Activated B cell treated with CpG ODN at 0.5 μM for 24 hours (primary cell): ENCODE data around the gene GRHPR. TPM values are rescaled to one million over a fixed set of nuclear protein-coding genes. Genes with fewer than 3 reads are reported as not detected.
A peak's percentile ranks its signal among the peaks of the same experiment; 100 is the strongest.

ENCODE experiments used
- ATAC-seq: fragments of 200-7000 bp; cut with Tn5 transposase; one replicate; pipeline ENCODE4 v1.10.0; 2021; ENCODE audit warnings: low read depth, mild to moderate bottlenecking, moderate library complexity
- CTCF ChIA-PET: fragments of 350-600 bp; sonication (Branson Sonifier 250); formaldehyde crosslinking; loops from one replicate; lab custom pipeline; 2021; ENCODE audit warnings: antibody characterized with exemption; lab: Charles Lee
- POLR2A ChIA-PET: fragments of 350-600 bp; sonication (Branson Sonifier 250); formaldehyde crosslinking; loops from one replicate; lab custom pipeline; 2021; ENCODE audit warnings: antibody characterized with exemption; lab: Charles Lee
- DNase-seq: peaks from one replicate; pipeline ENCODE4 v3.0.0; 2022
- H3K27ac Mint-ChIP-seq: one replicate; pipeline ENCODE4 v1.8.0; 2020; ENCODE audit warnings: mixed read lengths
- H3K27me3 Mint-ChIP-seq: one replicate; pipeline ENCODE4 v1.8.0; 2021; ENCODE audit warnings: mixed read lengths
- H3K36me3 Mint-ChIP-seq: one replicate; pipeline ENCODE4 v1.8.0; 2021; ENCODE audit warnings: low read depth, mixed read lengths
- H3K4me1 Mint-ChIP-seq: one replicate; pipeline ENCODE4 v1.8.0; 2021; ENCODE audit warnings: mixed read lengths
- H3K4me3 Mint-ChIP-seq: one replicate; pipeline ENCODE4 v1.8.0; 2020; ENCODE audit warnings: mild to moderate bottlenecking, mixed read lengths
- H3K9me3 Mint-ChIP-seq: one replicate; pipeline ENCODE4 v1.8.0; 2020; ENCODE audit warnings: mixed read lengths
- CTCF ChIP-seq: fragments of 200-600 bp; IDR thresholded peaks from one replicate; pipeline ENCODE4 v1.8.0; 2022; ENCODE audit warnings: antibody characterized with exemption, mild to moderate bottlenecking
- intact Hi-C: fragments of 100-400 bp; cut with micrococcal nuclease; formaldehyde crosslinking; loops from one replicate; pipeline ENCODE4 v1.15.1; 2024
- total RNA-seq: library from RNA; stranded (reverse); gene quantifications from 2 replicates; pipeline ENCODE4 v1.2.3, GENCODE V29; 2022

GRHPR gene
- total RNA-seq, 1 donor from 2014 or later = 315 TPM

- no peak for DNase-seq
- Mint-ChIP-seq H3K9me3 (no peaks in the 10 kb centered on the region), H3K27ac (peak overlapping the region; percentile 97), H3K4me1 (peaks cover 93% of the 10 kb centered on the region), H3K4me3 (peak overlapping the region; percentile 64), H3K36me3 (peaks cover 7% of the 10 kb centered on the region), H3K27me3 (no peaks in the 10 kb centered on the region)
- intact Hi-C loops = no loop called here
- no peak for ATAC-seq
- TF ChIP-seq CTCF = no peak
- ChIA-PET POLR2A (interaction anchor here (0.6 to 17.4 kb wide), 13 partner anchors 13 to 388 kb away, joined by 3 to 677 read pairs (median 6); partner anchors contain the start of genes GRHPR, ZBTB5 and ZCCHC7), CTCF (interaction anchor here (3.5 kb wide), 1 partner anchor 24 kb away, joined by 21 read pairs; no protein-coding TSS in a partner anchor)
Measured at GRCh38 chr9:37383876-37384746, 38.4 kb upstream of the GRHPR start.

- intact Hi-C loops = no loop called here
- ATAC-seq = no peak
- Mint-ChIP-seq H3K9me3 (no peaks in the 10 kb centered on the region), H3K4me1 (peaks cover 93% of the 10 kb centered on the region), H3K36me3 (peaks cover 7% of the 10 kb centered on the region), H3K27ac (peak overlapping the region; percentile 97), H3K27me3 (no peaks in the 10 kb centered on the region), H3K4me3 (peak overlapping the region; percentile 19)
- TF ChIP-seq CTCF = no peak
- ChIA-PET CTCF (interaction anchor here (1.3 to 2.0 kb wide), 2 partner anchors 14 kb away, joined by 3 to 8 read pairs; no protein-coding TSS in a partner anchor), POLR2A (interaction anchor here (0.5 to 17.4 kb wide), 14 partner anchors 11 to 393 kb away, joined by 3 to 677 read pairs (median 4); partner anchors contain the start of genes PAX5, ZBTB5 and ZCCHC7)
- no peak for DNase-seq
Measured at GRCh38 chr9:37385286-37385685, 37.2 kb upstream of the GRHPR start.

GRCh38 chr9:37386988-37387387 is 35.5 kb upstream of the GRHPR start:
- ATAC-seq (peak; percentile 56), DNase-seq (no peak)
- H3K4me3 Mint-ChIP-seq = peak overlapping the region; percentile 50
- peaks cover 3% of the 10 kb centered on the region for H3K36me3 Mint-ChIP-seq
- ChIA-PET CTCF (interaction anchor here (1.0 to 2.4 kb wide), 9 partner anchors 10 to 514 kb away, joined by 3 to 15 read pairs (median 6); no protein-coding TSS in a partner anchor), POLR2A (interaction anchor here (0.7 to 17.4 kb wide), 13 partner anchors 9 to 393 kb away, joined by 3 to 677 read pairs (median 5); partner anchors contain the start of gene ZBTB5)
- no peak for TF ChIP-seq CTCF
- peaks cover 89% of the 10 kb centered on the region for H3K4me1 Mint-ChIP-seq
- intact Hi-C loops = loop anchor here (1.0 kb wide), 3 partner anchors 9 to 22 kb away; no protein-coding TSS in a partner anchor
- H3K27ac Mint-ChIP-seq = peak overlapping the region; percentile 97
- H3K9me3 Mint-ChIP-seq = no peaks in the 10 kb centered on the region
- H3K27me3 Mint-ChIP-seq = no peaks in the 10 kb centered on the region

GRCh38 chr9:37390759-37391158 is 31.7 kb upstream of the GRHPR start:
- peaks cover 66% of the 10 kb centered on the region for H3K4me1 Mint-ChIP-seq
- DNase-seq (no peak), ATAC-seq (peak; percentile 54)
- H3K27ac Mint-ChIP-seq = peak overlapping the region; percentile 86
- peaks cover 4% of the 10 kb centered on the region for H3K36me3 Mint-ChIP-seq
- no peaks in the 10 kb centered on the region for H3K27me3 Mint-ChIP-seq
- peak overlapping the region; percentile 4 for H3K4me3 Mint-ChIP-seq
- no peaks in the 10 kb centered on the region for H3K9me3 Mint-ChIP-seq
- intact Hi-C loops = loop anchor here (1.0 kb wide), 1 partner anchor 9 kb away; no protein-coding TSS in a partner anchor
- CTCF ChIA-PET = interaction anchor here (0.9 to 2.1 kb wide), 4 partner anchors 10 to 20 kb away, joined by 4 to 10 read pairs (median 6); no protein-coding TSS in a partner anchor
- POLR2A ChIA-PET = interaction anchor here (0.8 to 17.4 kb wide), 5 partner anchors 16 to 356 kb away, joined by 3 to 677 read pairs (median 15); partner anchors contain the start of gene PAX5
- TF ChIP-seq CTCF = no peak
